KMS-11 (cell line): Measurements from ENCODE around the gene TAF3.

Experiments used
- H2AFZ ChIP-seq: fragments of 200-600 bp; sonication (generic); 2 replicates; pipeline ENCODE4 v1.6.1; 2016; ENCODE audit warnings: antibody characterized with exemption, mixed run types, low read depth
- H3K27ac ChIP-seq: fragments of 200-600 bp; sonication (generic); 2 replicates; pipeline ENCODE4 v1.6.1; 2016; ENCODE audit warnings: mild to moderate bottlenecking, mixed run types
- H3K27me3 ChIP-seq: fragments of 200-600 bp; sonication (generic); 2 replicates; pipeline ENCODE4 v1.6.1; 2017; ENCODE audit warnings: mild to moderate bottlenecking, low read depth, mixed run types, moderate library complexity; ENCODE audit not compliant: insufficient read depth
- H3K36me3 ChIP-seq: fragments of 200-600 bp; sonication (generic); 2 replicates; pipeline ENCODE4 v1.6.1; 2017; ENCODE audit warnings: mild to moderate bottlenecking, mixed run types; ENCODE audit not compliant: insufficient read depth
- H3K4me1 ChIP-seq: fragments of 200-600 bp; sonication (generic); 2 replicates; pipeline ENCODE4 v1.6.1; 2016; ENCODE audit warnings: mild to moderate bottlenecking, low read depth, mixed run types; ENCODE audit not compliant: poor library complexity, severe bottlenecking
- H3K4me2 ChIP-seq: fragments of 200-600 bp; sonication (generic); 2 replicates; pipeline ENCODE4 v1.7.0; 2016; ENCODE audit warnings: mild to moderate bottlenecking, mixed run types
- H3K4me3 ChIP-seq: fragments of 200-600 bp; sonication (generic); IDR thresholded peaks from 2 replicates; pipeline ENCODE4 v1.6.1; 2017; ENCODE audit warnings: low read depth, low read length, mixed read lengths; ENCODE audit not compliant: insufficient read depth
- H3K79me2 ChIP-seq: fragments of 200-600 bp; sonication (generic); 2 replicates; pipeline ENCODE4 v1.6.1; 2016; ENCODE audit warnings: low read depth, mixed run types; ENCODE audit not compliant: insufficient read depth
- H3K9ac ChIP-seq: fragments of 200-600 bp; sonication (generic); 2 replicates; pipeline ENCODE4 v1.6.1; 2016; ENCODE audit warnings: mild to moderate bottlenecking, mixed run types
- H4K20me1 ChIP-seq: fragments of 200-600 bp; sonication (generic); 2 replicates; pipeline ENCODE4 v1.6.1; 2016; ENCODE audit warnings: mild to moderate bottlenecking, mixed run types; ENCODE audit not compliant: insufficient read depth
- CTCF ChIP-seq: fragments of 200-600 bp; sonication (generic); conservative IDR thresholded peaks from 2 replicates; pipeline ENCODE4 v1.6.1; 2017; ENCODE audit warnings: low read depth, mild to moderate bottlenecking, antibody characterized with exemption, low read length, moderate library complexity, mixed read lengths

TAF3 gene

GRCh38 chr10:7834262-7834661 lies 16.0 kb downstream of the TAF3 start:
- H2AFZ ChIP-seq: no peak overlapping the region
- no peak overlapping the region for H3K4me3 ChIP-seq
- no peaks in the 10 kb centered on the region; the same call in 1 of the 2 replicates for H3K36me3 ChIP-seq
- peaks cover 38% of the 10 kb centered on the region for H3K79me2 ChIP-seq
- H3K4me1 ChIP-seq: no peaks in the 10 kb centered on the region
- H3K4me2 ChIP-seq: no peak overlapping the region
- no peak overlapping the region for H3K9ac ChIP-seq
- H3K27ac ChIP-seq: no peak overlapping the region
- no peaks in the 10 kb centered on the region for H3K27me3 ChIP-seq
- no peaks in the 10 kb centered on the region for H4K20me1 ChIP-seq
- TF ChIP-seq CTCF: no peak

GRCh38 chr10:7836571-7836970 lies 18.3 kb downstream of the TAF3 start:
- Histone ChIP-seq H4K20me1 (no peaks in the 10 kb centered on the region), H3K27me3 (no peaks in the 10 kb centered on the region), H3K4me2 (no peak overlapping the region), H3K79me2 (peaks cover 29% of the 10 kb centered on the region), H3K36me3 (no peaks in the 10 kb centered on the region; the same call in 1 of the 2 replicates), H3K4me1 (no peaks in the 10 kb centered on the region), H3K4me3 (no peak overlapping the region), H2AFZ (no peak overlapping the region), H3K27ac (no peak overlapping the region), H3K9ac (no peak overlapping the region)
- no peak for TF ChIP-seq CTCF

- Histone ChIP-seq H3K36me3 (no peaks in the 10 kb centered on the region), H3K27me3 (no peaks in the 10 kb centered on the region), H4K20me1 (no peaks in the 10 kb centered on the region), H3K79me2 (peaks cover 8% of the 10 kb centered on the region; the same call in 1 of the 2 replicates), H3K27ac (no peak overlapping the region), H3K4me2 (no peak overlapping the region), H2AFZ (no peak overlapping the region), H3K4me3 (no peak overlapping the region), H3K4me1 (no peaks in the 10 kb centered on the region), H3K9ac (no peak overlapping the region)
- no peak for TF ChIP-seq CTCF
Observed at GRCh38 chr10:7846591-7846990, 28.3 kb downstream of the TAF3 start.

GRCh38 chr10:7853226-7853842 lies 35.0 kb downstream of the TAF3 start:
- Histone ChIP-seq H3K4me2 (no peak overlapping the region), H4K20me1 (no peaks in the 10 kb centered on the region), H2AFZ (no peak overlapping the region), H3K27ac (no peak overlapping the region), H3K4me1 (no peaks in the 10 kb centered on the region), H3K4me3 (no peak overlapping the region), H3K9ac (no peak overlapping the region), H3K27me3 (no peaks in the 10 kb centered on the region), H3K36me3 (no peaks in the 10 kb centered on the region), H3K79me2 (peaks cover 4% of the 10 kb centered on the region; the same call in 1 of the 2 replicates)
- TF ChIP-seq CTCF: no peak
